HG03066 (cell line): Measurements from ENCODE around the gene USP48.
A peak's percentile ranks its signal among the peaks of the same experiment; 100 is the strongest.
"Not testable (repeated sequence)": the region's sequence is repeated elsewhere in the genome, so short reads cannot be mapped to it uniquely, and the experiment has no call there.

Source experiments
- ATAC-seq: cut with Tn5 transposase; IDR thresholded peaks from one replicate; pipeline ENCODE4 v1.9.1; 2021; ENCODE audit warnings: low read depth; ENCODE audit not compliant: unreplicated experiment

USP48 gene

DNA sequence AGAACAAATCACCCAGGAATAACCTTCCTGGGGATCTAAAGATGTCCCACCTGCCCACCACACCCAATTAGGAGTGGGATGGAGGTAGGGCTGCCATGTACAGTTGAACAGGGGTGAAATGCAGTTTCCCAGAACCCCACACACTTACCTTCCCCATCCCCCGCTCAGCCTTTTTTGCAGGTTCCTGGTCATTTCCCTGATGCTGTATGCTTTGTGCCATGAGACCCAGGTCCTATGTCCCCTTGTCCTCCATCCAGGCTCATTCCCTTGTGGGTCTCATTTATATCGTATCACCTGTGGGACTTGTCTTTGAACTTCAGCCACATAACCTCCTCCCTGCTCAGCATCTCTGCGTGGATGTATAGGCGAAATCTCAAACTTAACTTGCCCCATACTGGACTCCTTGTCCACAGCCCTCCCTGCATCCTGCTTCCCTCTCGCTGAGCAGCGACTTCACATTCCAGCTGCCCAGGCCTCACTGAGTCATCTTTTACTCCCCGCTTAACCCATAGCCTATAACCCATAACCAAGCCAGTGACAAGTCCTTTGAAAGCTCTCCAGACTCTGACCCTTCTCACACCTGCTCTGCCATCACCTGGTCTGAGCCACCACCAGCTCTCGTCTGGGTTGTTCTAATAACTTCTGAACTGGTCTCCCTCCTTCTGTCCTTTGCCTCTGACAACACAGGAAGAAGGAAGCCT, 33.8 kb upstream of the USP48 start:
- ATAC-seq: no peak

DNA sequence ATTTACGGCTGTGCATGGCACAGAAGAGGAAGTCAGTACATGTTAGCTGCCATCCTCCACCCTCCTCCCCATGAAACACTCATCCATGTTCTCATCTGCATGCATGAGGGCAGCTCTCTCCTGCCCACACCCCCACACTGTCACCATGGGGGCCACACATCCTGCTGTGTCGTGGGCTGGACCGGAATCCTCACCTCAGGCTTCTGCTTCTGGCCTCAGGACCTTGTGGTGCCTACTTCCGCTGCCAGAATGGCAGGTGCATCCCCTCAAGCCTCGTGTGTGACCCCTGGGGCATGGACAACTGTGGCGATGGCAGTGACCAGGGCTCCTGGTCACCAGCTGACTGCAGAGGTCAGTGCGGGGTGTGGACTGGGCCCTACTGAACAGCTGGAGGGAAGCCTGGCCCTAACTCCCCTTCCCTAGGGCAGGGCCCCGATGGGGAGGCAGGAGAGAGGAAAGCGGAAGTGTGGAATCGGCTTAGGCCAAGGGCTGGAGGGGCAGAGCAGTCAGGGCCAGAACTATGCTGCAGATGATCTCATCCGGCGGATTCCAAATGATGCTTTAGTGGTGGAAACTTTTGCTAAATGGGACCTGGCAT, 32.9 kb upstream of the USP48 start:
- no peak for ATAC-seq

DNA sequence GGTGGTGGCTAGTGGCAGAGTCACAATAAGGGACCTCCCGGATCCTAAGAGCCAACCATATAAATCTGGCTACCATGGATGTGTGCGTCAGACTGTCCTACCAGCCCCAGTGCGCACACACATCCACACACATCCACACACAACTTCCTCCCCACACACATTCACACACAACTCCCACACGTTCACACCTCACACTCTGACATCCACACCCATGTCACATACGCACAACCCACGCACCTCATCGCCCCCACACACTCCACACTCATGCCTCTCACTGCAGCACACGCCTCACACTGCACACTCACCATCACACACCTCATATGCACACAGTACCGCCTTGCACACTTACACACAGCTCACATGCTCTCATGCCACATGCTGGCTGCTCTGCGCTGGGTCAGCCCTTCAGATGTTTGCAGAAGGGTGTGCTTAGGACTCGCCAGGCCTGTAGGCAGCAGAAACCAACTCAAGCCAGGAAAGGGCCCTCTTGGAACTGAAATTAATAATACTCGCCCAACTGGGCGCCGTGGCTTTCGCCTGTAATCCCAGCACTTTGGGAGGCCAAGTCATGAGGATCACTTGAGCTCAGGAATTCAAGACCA, 32.1 kb upstream of the USP48 start:
- no peak for ATAC-seq

DNA sequence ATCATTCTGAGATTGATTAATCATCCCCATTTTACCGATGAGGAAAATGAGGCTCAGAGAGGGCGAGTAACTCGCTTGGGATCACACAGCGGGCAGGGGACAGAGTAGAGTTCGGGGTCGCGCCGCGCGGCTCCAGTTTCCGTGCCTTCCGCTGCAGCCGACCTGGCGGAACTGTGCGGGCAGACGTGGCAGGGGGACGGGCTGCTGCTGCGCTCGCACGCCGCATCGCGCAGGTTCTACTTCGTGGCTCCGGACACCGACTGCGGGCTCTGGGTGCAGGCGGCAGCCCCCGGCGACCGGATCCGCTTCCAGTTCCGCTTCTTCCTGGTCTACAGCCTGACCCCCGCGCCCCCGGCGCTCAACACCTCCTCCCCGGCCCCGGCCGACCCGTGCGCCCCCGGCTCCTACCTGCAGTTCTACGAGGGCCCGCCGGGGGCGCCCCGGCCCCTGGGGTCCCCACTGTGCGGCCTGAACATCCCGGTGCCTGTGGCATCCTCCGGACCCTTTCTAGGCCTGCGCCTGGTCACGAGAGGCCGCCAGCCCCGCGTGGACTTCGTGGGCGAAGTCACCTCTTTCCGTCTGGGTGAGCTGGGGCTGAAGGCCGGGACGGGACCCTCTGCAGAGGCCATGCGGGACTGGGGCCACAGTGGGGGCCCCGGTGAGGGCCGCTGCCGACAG, 31.4 kb upstream of the USP48 start:
- no peak for ATAC-seq

- ATAC-seq: no peak
Observed at GRCh38 chr1:21813542-21813941, 30.6 kb upstream of the USP48 start.

GRCh38 chr1:21811875-21812305, 28.9 kb upstream of the USP48 start, which contains the start of gene LDLRAD2:
TSS of gene LDLRAD2 (plus strand) at chr1:21812265. CDS start at chr1:21812452, 187 bp downstream.
- no peak for ATAC-seq

DNA sequence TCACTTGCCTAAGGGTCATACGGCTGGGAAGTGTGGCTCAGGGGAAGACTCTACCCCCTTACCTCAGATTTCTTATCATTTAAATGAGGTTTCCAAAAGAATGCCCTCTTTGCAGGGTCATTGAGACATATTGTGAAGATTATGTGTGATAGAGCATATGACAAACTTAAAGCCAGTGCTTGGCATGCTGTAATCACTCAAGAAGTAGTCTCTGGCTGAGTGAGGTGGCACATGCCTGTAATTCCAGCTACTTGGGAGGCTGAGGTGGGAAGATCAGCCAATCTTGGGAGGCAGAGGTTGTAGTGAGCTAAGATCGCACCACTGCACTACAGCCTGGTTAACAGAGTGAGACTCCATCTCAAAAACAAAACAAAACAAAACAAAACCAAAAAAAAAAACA, 21.6 kb upstream of the USP48 start:
- no peak for ATAC-seq

DNA sequence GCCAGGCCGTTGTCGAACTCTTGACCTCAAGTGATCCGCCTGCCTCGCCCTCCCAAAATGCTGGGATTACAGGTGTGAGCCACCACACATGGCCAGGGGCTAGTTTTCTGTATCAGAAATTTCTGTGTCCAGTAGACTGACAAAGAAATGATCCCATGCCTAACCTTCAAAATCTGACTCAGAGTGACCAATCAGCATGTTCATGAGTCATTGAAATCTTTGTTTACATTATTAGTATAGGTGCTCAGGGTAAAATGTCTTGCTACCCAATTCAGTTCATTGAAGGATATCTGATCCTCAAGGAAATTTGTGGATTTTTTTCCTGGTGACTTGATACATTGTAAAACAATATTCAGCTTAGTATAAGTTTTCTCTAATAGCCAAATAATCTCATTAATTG, 18.2 kb upstream of the USP48 start:
- ATAC-seq: no peak

GRCh38 chr1:21799730-21800129, 16.8 kb upstream of the USP48 start:
- no peak for ATAC-seq

DNA sequence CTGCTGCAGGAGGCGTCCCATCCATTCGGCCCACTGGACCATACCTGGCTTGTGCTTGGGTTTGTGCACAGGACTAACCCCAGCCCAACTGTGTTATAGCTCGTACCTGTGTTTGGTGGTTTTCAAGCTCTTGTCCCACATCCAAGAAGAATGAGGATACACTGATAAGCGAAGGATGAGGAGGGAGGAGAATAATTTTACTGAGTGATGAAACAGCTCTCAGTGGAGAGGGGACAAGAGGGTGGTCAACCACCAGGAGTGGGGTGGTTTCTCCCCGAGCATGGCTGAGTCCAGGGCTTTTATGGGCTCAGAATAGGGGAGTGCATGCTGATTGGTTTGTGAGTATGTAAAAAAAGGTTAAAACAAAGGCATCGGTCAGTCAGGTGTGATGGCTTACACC, 12.1 kb upstream of the USP48 start:
- no peak for ATAC-seq

DNA sequence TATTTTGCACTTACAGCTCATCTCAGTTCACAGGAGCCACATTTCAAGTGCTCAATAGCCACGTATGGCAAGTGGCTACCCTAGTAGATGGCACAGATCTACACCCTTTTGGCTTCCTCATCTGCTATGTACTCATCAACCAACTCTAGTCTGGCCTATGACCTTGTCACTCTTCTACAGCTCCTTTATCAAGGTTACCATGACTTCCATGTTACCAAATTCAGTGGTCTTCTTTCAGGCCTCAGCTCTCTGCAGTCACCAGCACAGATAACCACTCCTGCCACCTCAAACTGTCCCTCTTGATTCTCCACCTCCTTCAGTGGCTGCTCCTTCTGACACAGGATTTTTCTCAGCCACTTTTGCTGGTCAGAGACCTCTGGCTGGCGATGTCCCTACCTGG, 11.7 kb upstream of the USP48 start:
- no peak for ATAC-seq

GRCh38 chr1:21793104-21793503, 10.2 kb upstream of the USP48 start:
- ATAC-seq: no peak

DNA sequence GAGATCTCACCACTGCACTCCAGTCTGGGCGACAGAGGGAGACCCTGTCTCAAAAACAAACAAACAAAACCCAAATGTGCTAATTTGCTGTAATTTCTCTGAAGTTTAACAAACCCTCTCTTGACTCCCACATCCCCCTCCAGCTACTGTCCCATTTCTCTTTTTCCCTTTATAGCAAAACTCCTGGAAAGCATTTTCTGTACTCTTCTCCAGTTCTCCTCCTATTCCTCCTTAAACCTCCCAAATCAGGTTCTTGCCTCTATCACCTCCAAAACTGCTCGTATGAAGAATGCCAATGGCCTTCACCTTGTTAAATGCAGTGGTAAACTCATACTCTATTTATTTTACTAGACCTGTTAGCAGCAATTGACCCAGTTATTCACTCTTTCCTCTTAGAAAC, 3.7 kb upstream of the USP48 start:
- no peak for ATAC-seq

- not testable (repeated sequence) for ATAC-seq
Observed at GRCh38 chr1:21785764-21786163, 2.8 kb upstream of the USP48 start.

DNA sequence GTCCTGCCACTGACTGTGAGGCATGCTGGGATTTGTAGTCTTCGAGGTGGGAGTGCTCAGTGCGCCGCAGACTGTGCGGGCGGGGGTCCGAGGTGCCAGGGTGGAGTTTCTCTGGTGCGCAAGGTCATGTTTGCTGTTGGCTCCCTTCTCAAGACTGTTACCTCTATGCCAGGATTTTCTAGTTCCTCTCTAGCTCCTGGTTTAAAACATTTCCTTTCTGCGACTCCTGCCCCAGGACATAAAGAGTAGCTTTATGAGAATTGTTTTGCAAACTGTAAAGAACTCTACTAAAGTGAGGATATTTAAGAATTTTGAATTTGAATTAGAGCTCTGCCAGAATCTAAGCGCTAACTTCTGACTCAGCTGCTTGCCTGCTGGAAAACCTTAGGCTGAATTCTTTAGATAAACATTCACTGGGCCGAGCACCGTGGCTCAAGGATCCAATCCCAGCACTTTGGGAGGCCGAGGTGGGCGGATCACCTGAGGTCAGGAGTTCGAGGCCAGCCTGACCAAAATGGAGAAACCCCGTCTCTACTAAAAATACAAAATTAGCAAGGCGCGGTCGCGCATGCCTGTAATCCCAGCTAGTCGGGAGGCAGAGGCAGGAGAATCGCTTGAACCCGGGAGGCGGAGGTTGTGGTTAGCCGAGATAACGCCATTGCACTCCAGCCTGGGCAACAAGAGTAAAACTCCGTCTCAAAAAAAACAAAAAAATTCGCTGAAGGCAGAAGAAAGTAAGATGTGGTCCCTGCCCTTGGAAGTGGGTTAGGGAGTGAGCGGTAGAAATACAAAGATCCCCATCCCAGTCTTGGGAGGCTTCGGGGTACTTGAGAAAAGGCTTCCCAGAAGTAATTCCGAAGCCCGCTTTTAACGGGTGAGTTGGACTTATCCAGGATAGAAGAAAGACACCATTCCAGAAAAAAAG, 992 bp upstream of the USP48 start:
- ATAC-seq: peak; percentile 53

- ATAC-seq: no peak
Observed at GRCh38 chr1:21782349-21782867, 541 bp downstream of the USP48 start.

- peak; percentile 19 for ATAC-seq
Observed at GRCh38 chr1:21781815-21782348, 1.1 kb downstream of the USP48 start.

- no peak for ATAC-seq
Observed at GRCh38 chr1:21779613-21780521, 3.1 kb downstream of the USP48 start.

DNA sequence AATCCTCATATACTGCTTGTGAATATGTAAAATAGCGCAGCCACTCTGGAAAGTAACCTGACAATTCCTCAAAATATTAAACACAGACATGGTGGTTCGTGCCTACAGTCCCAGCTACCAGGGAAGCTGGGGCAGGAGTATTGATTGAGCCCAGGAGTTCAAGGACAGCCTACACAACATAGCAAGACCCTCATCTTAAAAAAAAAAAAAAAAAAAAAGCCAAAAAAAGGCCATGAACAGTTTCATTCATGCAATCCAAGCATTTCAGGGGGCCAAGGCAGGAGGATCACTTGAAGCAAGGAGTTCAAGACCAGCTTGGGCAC, 4.6 kb downstream of the USP48 start:
- no peak for ATAC-seq
